ENCODE measurements around the gene ASTN1.

Gene ASTN1

GRCh38 chr1:177011508-177011907, 153.0 kb downstream of the ASTN1 start:
- no peak for DNase-seq (ENCODE audit: low spot score)
- CTCF ChIA-PET = no interaction called here
- POLR2A ChIA-PET (ENCODE audit: low non-redundant PET) = no interaction called here
- no peak overlapping the region for H3K27ac ChIP-seq
- no peak for TF ChIP-seq CTCF (conservative IDR thresholded peaks at IDR 0.05; ENCODE audit: low read depth)

DNA sequence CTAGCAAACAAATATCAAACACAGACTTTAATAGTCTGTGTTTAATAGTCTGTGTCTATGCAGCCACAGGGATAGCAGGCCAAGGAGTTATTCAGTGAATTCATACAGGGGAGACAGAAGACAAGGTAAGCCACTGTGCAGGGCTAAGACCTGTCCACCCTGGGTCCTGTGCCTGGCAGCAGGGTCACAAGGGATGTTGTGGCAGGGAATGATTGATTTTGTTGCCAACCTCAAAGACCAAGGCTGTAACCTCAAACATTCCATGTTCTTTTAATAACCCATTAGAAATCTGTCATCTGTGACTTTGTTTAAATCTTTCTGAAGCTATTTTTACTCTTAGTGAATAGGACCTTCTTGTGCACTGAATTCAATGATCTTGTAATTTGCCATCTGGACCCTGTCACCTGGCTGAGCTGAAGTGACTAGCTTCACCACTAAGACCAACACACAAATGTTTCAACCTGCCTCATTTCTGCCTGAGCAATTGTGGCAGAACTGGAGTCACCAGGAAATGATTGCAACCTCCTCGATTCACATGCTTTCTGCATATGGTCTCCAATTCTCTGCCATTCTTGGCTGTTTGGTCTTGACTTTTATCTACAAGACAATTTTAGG, 154.2 kb downstream of the ASTN1 start:
- CTCF ChIA-PET = interaction anchor here (0.6 kb wide), 3 partner anchors 43 to 767 kb away, joined by 3 read pairs; no protein-coding TSS in a partner anchor
- POLR2A ChIA-PET (ENCODE audit: low non-redundant PET) = no interaction called here
- no peak overlapping the region for H3K27ac ChIP-seq
- no peak for TF ChIP-seq CTCF (conservative IDR thresholded peaks at IDR 0.05; ENCODE audit: low read depth)
- DNase-seq (ENCODE audit: low spot score) = no peak

DNA sequence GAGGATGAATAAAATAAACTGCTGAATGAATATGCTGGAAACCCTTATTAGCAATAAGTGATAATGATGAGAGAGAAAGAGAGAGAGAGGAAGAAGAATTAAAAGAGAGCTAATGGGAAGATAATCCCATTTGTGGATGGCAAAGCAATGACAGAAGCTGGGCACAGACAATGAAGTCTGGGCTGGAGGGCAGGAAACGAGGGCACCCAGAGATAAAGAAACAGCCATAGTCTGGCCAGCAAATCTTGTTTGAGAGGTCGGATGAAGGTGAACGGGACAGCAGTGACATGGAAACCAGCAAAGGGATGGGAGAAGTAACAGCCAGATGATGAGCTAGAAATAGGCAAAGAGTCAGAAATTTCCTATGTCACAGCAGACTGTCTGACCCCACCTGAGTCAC, 155.9 kb downstream of the ASTN1 start:
- ChIA-PET POLR2A (ENCODE audit: low non-redundant PET) (no interaction called here), CTCF (no interaction called here)
- no peak for TF ChIP-seq CTCF (conservative IDR thresholded peaks at IDR 0.05; ENCODE audit: low read depth)
- no peak for DNase-seq (ENCODE audit: low spot score)
- H3K27ac ChIP-seq = no peak overlapping the region

GRCh38 chr1:177007437-177008161, 156.9 kb downstream of the ASTN1 start:
- DNase-seq (ENCODE audit: low spot score) = no peak
- ChIA-PET POLR2A (ENCODE audit: low non-redundant PET) (no interaction called here), CTCF (no interaction called here)
- H3K27ac ChIP-seq = no peak overlapping the region
- no peak for TF ChIP-seq CTCF (conservative IDR thresholded peaks at IDR 0.05; ENCODE audit: low read depth)

DNA sequence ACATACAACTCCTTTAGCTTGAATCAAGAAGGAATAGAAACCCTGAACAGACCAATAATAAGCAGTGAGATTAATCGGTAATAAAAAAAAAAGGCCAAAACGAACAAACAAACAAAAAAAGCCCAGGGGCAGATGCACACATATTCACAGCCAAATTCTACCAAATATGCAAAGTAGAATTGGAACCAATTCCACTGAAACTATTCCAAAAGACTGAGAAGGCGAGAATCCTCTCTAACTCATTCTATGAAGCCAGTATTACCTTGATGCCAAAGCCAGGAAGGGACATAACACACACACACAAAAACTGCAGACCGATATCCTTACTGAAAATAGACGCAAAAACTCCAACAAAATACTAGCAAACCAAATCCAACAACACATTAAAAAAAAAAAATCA, 161.6 kb downstream of the ASTN1 start:
- CTCF ChIA-PET = interaction anchor here (0.6 kb wide), 1 partner anchor 628 kb away, joined by 3 read pairs; no protein-coding TSS in a partner anchor
- TF ChIP-seq CTCF (conservative IDR thresholded peaks at IDR 0.05; ENCODE audit: low read depth) = no peak
- POLR2A ChIA-PET (ENCODE audit: low non-redundant PET) = no interaction called here

GRCh38 chr1:177001556-177001955, 163.0 kb downstream of the ASTN1 start:
- ChIA-PET CTCF (no interaction called here), POLR2A (ENCODE audit: low non-redundant PET) (no interaction called here)
- no peak for DNase-seq (ENCODE audit: low spot score)
- no peak overlapping the region for H3K27ac ChIP-seq
- no peak for TF ChIP-seq CTCF (conservative IDR thresholded peaks at IDR 0.05; ENCODE audit: low read depth)

More for the DNA sequence above, 161.6 kb downstream of the ASTN1 start:
- DNase-seq (ENCODE audit: low spot score) = no peak
- H3K27ac ChIP-seq = no peak overlapping the region

All from RWPE1 (cell line).